Panc1 (cell line): ENCODE data around the gene MSI2. TPM values are rescaled to one million over a fixed set of nuclear protein-coding genes. Genes with fewer than 3 reads are reported as not detected.

ENCODE experiments used
- ATAC-seq: fragments of 200-7000 bp; cut with Tn5 transposase; 2 replicates; pipeline ENCODE4 v1.9.1; 2020; ENCODE audit warnings: mild to moderate bottlenecking, moderate library complexity
- BruUV-seq: library from RNA; stranded (reverse); fragments of 400-500 nt; replicated peaks from 2 replicates; lab custom pipeline; 2021; lab: Mats Ljungman, UMichigan
- CTCF ChIA-PET: fragments of 300-600 bp; sonication (Branson Sonifier 250); formaldehyde crosslinking; loops from one replicate; lab custom pipeline; 2022; ENCODE audit warnings: antibody characterized with exemption; lab: Charles Lee
- POLR2A ChIA-PET: fragments of 300-600 bp; sonication (Branson Sonifier 250); formaldehyde crosslinking; loops from one replicate; lab custom pipeline; 2022; ENCODE audit warnings: antibody characterized with exemption; lab: Charles Lee
- DNase-seq: peaks from one replicate; pipeline ENCODE4 v3.0.0-alpha.2; 2010; ENCODE audit warnings: low read depth, low spot score
- H3K27ac ChIP-seq: 2 replicates; pipeline ENCODE4 v1.5.1; 2011; ENCODE audit warnings: mild to moderate bottlenecking, low read length, inconsistent platforms
- H3K27me3 ChIP-seq: fragments of 200-500 bp; sonication (Bioruptor generic); 2 replicates; pipeline ENCODE4 v1.6.0; 2014; ENCODE audit warnings: low read length, inconsistent platforms; ENCODE audit not compliant: control insufficient read depth, insufficient read depth
- H3K36me3 ChIP-seq: fragments of 200-500 bp; sonication (Bioruptor generic); 2 replicates; pipeline ENCODE4 v1.5.1; 2014; ENCODE audit warnings: inconsistent platforms, mild to moderate bottlenecking, low read length, moderate library complexity; ENCODE audit not compliant: control insufficient read depth, insufficient read depth
- H3K4me1 ChIP-seq: 2 replicates; pipeline ENCODE4 v1.5.1; 2011; ENCODE audit warnings: inconsistent platforms, mild to moderate bottlenecking, low read length, moderate library complexity; ENCODE audit not compliant: control insufficient read depth, insufficient read depth
- H3K4me3 ChIP-seq, 2 experiments: 2 replicates each; pipeline ENCODE4 v1.5.1; 2011 to 2012; ENCODE audit warnings: low read depth in 2 of 2, low read length in 2 of 2, mild to moderate bottlenecking in 2 of 2, inconsistent platforms in 1 of 2, moderate library complexity in 1 of 2
- H3K9me3 ChIP-seq: fragments of 200-500 bp; sonication (Bioruptor generic); 2 replicates; pipeline ENCODE4 v1.5.1; 2014; ENCODE audit warnings: low read depth, mild to moderate bottlenecking, inconsistent platforms, low read length, moderate library complexity; ENCODE audit not compliant: control insufficient read depth, insufficient read depth
- POLR2AphosphoS5 ChIP-seq: IDR thresholded peaks from 2 replicates; pipeline ENCODE4 v1.6.1; 2012; ENCODE audit warnings: mild to moderate bottlenecking, low read depth, low read length, moderate library complexity
- SIN3A ChIP-seq: IDR thresholded peaks from 2 replicates; pipeline ENCODE4 v1.6.1; 2012; ENCODE audit warnings: low read depth, mild to moderate bottlenecking, low read length, moderate library complexity, borderline replicate concordance; ENCODE audit not compliant: insufficient read depth
- TCF7L2 ChIP-seq: IDR thresholded peaks from 2 replicates; pipeline ENCODE4 v1.6.1; 2011; ENCODE audit warnings: mild to moderate bottlenecking, low read depth, low read length, inconsistent platforms
- in situ Hi-C: cut with HindIII; loops from 2 replicates; pipeline ENCODE4 v1.10.0; 2016; ENCODE audit warnings: low sequenced_read_pairs, low pct_unique_long_range_greater_than_20kb
- intact Hi-C: fragments of 100-400 bp; cut with micrococcal nuclease; formaldehyde crosslinking; loops from one replicate; pipeline ENCODE4 v1.10.0; 2022; ENCODE audit not compliant: unreplicated experiment
- total RNA-seq: library from RNA; stranded (reverse); gene quantifications from one replicate; pipeline ENCODE4 v1.2.1, GENCODE V29; 2021; ENCODE audit not compliant: unreplicated experiment
- TF ChIP-seq, protein P1 (sequence below): fragments of 450-650 bp; IDR thresholded peaks from 2 replicates; pipeline ENCODE4 v1.5.1; 2017; ENCODE audit warnings: mild to moderate bottlenecking
- TF ChIP-seq, protein P2 (sequence below), 2 experiments: IDR thresholded peaks; 2 replicates each; pipeline ENCODE4 v1.6.1; 2011 to 2012; ENCODE audit warnings: low read depth in 2 of 2, control low read depth in 1 of 2, low read length in 1 of 2, mild to moderate bottlenecking in 1 of 2, moderate library complexity in 1 of 2; ENCODE audit not compliant: insufficient read depth in 1 of 2

The MSI2 gene
- total RNA-seq, 1 experiment from 2014 or later = 38.5 TPM

DNA sequence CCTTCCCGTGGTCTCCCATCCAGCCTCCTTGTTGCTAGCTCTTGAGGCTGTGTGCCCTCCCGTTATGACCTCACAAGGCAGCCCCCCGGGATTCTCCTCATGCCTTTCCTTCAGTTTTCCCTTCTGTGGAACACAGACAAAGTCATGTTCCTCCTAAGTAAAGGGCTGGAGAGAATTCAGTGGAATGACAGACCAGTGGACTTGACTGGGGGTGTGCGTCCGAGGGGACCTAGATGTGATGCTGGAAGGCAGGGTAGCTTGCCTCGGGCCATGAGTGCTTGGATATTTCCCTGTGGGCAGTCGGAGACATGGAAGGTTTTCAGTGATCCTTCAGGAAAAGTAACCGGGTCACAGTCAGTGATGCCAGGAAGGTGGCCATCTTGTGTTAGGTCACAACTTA, 247.9 kb downstream of the MSI2 start:
- ATAC-seq = no peak
- Histone ChIP-seq H3K27ac (no peak overlapping the region), H3K9me3 (no peaks in the 10 kb centered on the region), H3K4me1 (no peaks in the 10 kb centered on the region), H3K36me3 (no peaks in the 10 kb centered on the region), H3K4me3 (no peak overlapping the region), H3K27me3 (no peaks in the 10 kb centered on the region)
- CTCF ChIA-PET = interaction anchor here (0.7 kb wide), 1 partner anchor 318 kb away, joined by 10 read pairs; no protein-coding TSS in a partner anchor
- no TSS peak for BruUV-seq
- in situ Hi-C loops = no loop called here
- POLR2A ChIA-PET = no interaction called here
- intact Hi-C loops = no loop called here
- TF ChIP-seq SIN3A (no peak), POLR2AphosphoS5 (no peak), TCF7L2 (no peak)
- TF ChIP-seq, protein P1, sequence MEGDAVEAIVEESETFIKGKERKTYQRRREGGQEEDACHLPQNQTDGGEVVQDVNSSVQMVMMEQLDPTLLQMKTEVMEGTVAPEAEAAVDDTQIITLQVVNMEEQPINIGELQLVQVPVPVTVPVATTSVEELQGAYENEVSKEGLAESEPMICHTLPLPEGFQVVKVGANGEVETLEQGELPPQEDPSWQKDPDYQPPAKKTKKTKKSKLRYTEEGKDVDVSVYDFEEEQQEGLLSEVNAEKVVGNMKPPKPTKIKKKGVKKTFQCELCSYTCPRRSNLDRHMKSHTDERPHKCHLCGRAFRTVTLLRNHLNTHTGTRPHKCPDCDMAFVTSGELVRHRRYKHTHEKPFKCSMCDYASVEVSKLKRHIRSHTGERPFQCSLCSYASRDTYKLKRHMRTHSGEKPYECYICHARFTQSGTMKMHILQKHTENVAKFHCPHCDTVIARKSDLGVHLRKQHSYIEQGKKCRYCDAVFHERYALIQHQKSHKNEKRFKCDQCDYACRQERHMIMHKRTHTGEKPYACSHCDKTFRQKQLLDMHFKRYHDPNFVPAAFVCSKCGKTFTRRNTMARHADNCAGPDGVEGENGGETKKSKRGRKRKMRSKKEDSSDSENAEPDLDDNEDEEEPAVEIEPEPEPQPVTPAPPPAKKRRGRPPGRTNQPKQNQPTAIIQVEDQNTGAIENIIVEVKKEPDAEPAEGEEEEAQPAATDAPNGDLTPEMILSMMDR = no peak
- TF ChIP-seq, protein P2, sequence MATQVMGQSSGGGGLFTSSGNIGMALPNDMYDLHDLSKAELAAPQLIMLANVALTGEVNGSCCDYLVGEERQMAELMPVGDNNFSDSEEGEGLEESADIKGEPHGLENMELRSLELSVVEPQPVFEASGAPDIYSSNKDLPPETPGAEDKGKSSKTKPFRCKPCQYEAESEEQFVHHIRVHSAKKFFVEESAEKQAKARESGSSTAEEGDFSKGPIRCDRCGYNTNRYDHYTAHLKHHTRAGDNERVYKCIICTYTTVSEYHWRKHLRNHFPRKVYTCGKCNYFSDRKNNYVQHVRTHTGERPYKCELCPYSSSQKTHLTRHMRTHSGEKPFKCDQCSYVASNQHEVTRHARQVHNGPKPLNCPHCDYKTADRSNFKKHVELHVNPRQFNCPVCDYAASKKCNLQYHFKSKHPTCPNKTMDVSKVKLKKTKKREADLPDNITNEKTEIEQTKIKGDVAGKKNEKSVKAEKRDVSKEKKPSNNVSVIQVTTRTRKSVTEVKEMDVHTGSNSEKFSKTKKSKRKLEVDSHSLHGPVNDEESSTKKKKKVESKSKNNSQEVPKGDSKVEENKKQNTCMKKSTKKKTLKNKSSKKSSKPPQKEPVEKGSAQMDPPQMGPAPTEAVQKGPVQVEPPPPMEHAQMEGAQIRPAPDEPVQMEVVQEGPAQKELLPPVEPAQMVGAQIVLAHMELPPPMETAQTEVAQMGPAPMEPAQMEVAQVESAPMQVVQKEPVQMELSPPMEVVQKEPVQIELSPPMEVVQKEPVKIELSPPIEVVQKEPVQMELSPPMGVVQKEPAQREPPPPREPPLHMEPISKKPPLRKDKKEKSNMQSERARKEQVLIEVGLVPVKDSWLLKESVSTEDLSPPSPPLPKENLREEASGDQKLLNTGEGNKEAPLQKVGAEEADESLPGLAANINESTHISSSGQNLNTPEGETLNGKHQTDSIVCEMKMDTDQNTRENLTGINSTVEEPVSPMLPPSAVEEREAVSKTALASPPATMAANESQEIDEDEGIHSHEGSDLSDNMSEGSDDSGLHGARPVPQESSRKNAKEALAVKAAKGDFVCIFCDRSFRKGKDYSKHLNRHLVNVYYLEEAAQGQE (IDR thresholded peaks at IDR 0.05; ENCODE audit: insufficient read depth in 1 of 2, low read depth in 2 of 2, low read length in 1 of 2) = no peak
- no peak for DNase-seq

DNA sequence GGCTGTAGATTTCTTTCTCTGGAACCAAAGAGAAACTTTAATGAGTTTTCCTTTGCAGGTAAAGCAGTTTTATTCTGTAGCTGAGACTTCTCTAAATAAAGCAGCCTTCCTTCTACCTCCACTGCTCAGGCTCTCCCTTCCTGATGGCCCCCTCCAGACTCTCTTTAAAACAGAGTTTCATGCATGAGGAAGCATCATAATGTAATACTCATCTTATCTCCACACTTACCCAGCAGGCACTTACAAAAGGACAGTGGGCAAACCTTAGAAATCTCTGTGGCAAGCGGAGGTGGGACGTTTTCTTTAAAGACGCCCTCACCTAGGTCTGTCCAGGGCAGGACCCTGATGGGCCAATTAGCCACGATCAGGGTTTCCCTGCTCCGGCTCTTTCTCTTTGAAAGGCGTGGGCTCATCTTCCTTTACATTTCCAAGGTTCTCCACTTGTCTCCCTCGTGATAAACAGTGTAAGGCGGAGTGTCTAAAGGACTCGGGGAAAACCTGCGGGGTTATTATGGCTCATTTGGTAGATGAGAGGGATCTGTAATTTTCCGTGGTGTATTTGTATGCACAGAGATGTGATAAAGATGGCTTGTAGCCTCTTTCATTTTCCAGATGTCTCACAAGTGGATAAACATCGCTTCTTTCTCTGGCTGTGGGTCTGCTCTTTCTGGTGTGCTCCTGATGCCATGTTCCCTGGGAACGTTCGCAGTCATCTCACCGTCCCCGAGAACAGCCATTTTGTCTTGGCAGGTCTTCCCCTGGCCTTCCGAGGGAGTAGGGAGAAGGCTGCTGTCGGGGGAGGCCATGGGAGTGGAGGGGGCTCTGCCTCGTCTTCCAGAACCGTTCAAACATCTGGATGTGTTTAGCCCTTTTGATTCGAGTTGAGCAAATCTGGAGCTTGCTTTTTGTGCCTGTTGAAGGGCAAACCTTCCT, 249.8 kb downstream of the MSI2 start:
- Histone ChIP-seq H3K27me3 (no peaks in the 10 kb centered on the region), H3K4me1 (no peaks in the 10 kb centered on the region), H3K4me3 (no peak overlapping the region), H3K36me3 (no peaks in the 10 kb centered on the region), H3K9me3 (no peaks in the 10 kb centered on the region), H3K27ac (no peak overlapping the region)
- no TSS peak for BruUV-seq
- ChIA-PET CTCF (interaction anchor here (0.7 kb wide), 1 partner anchor 30 kb away, joined by 9 read pairs; no protein-coding TSS in a partner anchor), POLR2A (interaction anchor here (0.7 kb wide), 1 partner anchor 299 kb away, joined by 5 read pairs; no protein-coding TSS in a partner anchor)
- ATAC-seq (no peak), DNase-seq (no peak)
- intact Hi-C loops = no loop called here
- in situ Hi-C loops = no loop called here
- TF ChIP-seq SIN3A (no peak), TCF7L2 (no peak)
